Posterior vena cava (tissue), 2 donors: ENCODE data around the gene KCNC1. TPM values are rescaled to one million over a fixed set of nuclear protein-coding genes. Genes with fewer than 3 reads are reported as not detected.
A peak's percentile ranks its signal among the peaks of the same experiment; 100 is the strongest.

Source experiments
- DNase-seq: peaks from one replicate; pipeline ENCODE4 v3.0.0-alpha.2; 2020; ENCODE audit warnings: low spot score
- intact Hi-C, 2 donors: fragments of 100-400 bp; cut with DNase I; formaldehyde crosslinking; loops; one replicate each; pipeline versions ENCODE4 v1.14.1 to v1.14.2; 2022 to 2023
- total RNA-seq, 2 donors: library from RNA; stranded (reverse); fragmentation: NEBNext Ultra II Directional; extraction: Animal tissue kit (Norgen Biotek cat#: 25700); gene quantifications; one replicate each; pipeline ENCODE4 v1.2.1, GENCODE V29; 2021
- donor health status: DM: yes; HTN: yes; CAD: no.
- donor health status: DM: yes; HTN: yes; CAD: no.

Gene KCNC1
- total RNA-seq, 2 donors from 2014 or later, result not detected

DNA sequence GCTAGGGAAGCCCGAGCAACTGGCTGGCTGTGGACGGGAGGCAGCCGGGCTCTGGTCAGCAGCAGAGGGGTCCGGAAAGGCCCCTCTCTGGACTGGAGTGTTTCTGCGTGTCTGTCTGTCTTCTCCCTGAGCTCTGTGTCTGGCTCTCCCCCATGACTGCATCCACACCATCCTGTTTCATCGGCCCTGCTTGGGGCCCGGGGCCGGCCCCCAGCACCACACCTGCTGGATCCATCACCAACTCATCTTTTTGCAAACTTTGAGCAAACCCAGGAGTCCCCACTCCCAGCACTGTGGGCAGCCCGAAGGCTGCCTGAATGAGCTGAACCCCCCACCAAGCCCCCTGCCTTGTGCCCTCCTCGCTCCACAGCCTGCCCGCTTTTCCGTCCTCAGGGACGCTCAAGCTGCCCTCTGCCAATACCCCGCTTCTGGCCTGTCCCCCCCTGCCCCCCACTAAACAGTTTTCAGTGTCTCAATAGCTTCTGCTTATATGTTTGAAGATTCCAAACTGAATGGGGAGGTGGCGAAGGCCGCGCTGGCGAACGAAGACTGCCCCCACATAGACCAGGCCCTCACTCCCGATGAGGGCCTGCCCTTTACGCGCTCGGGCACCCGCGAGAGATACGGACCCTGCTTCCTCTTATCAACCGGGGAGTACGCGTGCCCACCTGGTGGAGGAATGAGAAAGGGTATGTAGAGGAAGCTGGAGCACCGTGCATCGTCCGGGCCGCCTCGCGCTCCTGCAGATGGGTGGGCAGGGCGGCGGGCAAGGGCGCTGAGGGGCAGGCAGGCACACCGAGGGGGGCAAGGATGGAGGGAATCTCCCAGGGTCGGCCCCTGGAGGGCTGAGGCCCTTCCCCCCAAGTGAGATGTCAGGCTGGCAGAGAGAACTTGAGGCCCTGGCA, 44.6 kb downstream of the KCNC1 start:
- intact Hi-C loops, result no loop called here
- peak; percentile 71 for DNase-seq

DNA sequence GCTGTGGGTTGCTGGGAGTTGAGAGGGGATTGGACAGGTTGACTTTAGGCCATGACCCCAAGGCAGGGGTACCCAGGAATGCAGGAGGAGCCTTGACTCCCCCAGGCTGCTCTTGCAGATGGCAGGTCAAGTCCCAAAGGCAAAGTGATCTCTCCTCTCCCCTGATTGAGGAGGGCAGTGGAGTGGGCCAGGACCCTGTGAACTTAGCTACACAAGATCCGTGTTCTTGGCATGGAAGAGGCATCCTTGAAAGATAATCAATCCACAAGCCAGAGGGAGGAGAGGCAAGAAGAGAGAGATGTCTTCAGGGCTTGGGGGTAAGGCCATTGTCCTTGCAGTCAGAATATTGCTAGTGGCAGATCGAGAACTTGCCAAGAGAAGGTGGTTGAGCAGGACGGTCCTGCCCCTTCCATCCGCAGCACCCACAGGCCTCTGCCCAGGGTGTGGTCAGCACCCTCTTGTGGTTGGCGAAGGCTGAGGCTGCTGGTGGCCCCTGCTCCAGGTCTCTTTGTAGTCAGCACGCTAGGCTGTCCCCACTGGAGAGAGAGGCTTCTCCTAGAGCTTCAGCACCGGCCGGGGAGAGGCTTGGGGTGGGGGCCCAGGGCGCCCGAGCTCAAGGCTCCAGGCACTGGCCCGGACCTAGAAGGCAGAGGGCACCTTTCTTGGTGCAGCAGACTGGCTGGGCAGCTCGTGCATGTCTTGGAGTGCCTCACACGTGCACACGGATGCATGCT, 45.4 kb downstream of the KCNC1 start:
- intact Hi-C loops, result no loop called here
- DNase-seq, result peak; percentile 77

DNA sequence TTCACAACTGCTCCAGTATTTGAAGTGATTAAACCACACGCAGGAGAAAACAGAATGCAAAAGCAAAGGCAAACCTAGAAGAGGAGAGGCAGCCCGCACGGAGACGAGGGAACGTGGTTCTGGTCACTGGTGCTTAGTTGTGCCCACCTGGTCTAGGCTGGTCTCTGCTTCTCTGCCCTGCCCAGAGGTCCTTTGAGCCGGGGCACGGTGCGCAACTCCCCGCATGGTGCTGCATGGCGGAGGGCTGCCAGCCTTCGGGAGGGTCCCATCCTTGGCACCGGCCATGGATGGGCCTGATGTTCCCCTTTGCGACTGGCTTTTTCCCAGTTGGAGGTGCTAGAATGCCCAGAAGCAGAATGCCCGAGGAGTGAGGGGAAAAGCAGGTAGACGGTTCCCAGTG, 46.1 kb downstream of the KCNC1 start:
- intact Hi-C loops, result no loop called here
- peak; percentile 58 for DNase-seq

DNA sequence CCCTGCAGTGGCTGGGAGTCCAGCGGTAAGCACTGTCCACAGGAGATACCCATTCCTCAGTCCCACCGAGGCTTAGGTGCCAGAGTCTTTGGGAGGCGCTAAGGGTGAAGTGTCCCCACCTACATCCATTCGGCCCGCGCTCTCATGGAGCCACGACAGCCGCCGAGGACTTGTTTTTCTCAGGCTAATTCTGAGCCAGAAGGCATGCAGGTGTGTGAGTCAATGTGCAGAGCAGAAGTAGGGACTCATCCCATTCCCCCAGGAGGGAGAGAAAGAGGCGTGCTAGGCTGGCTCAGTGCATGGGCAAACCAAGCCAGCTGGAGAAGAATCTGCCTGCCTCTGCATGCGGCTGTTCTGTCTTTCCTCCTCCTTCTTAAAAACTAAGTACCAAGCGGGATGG, 46.6 kb downstream of the KCNC1 start:
- DNase-seq, result peak; percentile 46

DNA sequence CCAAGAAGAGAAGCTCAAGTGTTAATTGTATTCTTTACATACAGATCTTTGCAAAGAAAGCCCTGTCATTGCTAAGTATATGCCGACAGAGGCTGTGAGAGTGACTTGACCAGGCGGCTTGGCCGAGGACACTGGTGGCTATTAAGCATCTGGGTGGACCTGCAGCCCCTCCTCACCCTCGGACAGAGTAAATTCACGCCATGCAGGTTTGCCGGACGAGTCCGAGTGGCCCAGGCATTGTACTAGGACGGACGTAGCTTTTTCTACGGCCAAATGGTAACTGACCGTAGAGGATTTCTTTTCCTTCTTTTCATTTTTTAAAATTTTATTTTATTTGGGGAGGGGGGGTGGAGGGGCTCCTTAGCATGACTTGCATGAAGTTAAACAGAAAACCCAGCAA, 47.0 kb downstream of the KCNC1 start:
- intact Hi-C loops, result no loop called here

More for the DNA sequence above, 46.6 kb downstream of the KCNC1 start:
- intact Hi-C loops, result no loop called here

DNA sequence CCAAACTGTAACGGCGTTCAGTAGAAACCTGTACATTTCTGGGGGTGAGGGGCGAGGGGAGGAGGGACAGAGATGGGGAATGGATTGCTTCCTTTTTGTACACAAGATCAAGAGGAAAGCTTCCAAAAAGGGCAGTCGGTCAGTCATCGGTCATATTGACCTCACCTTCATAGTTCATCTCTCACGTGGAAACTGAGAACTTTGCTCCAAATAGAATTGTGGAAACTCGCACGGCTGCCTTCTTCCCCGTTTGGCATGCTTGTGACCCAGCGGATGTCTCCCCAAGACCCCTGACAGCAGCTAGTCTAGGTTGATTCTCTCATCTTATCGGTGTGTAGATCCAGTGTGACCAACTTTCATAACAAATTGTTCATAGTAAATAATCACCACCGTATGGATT, 47.6 kb downstream of the KCNC1 start:
- intact Hi-C loops, result no loop called here
- DNase-seq, result no peak

More for the DNA sequence above, 47.0 kb downstream of the KCNC1 start:
- no peak for DNase-seq

DNA sequence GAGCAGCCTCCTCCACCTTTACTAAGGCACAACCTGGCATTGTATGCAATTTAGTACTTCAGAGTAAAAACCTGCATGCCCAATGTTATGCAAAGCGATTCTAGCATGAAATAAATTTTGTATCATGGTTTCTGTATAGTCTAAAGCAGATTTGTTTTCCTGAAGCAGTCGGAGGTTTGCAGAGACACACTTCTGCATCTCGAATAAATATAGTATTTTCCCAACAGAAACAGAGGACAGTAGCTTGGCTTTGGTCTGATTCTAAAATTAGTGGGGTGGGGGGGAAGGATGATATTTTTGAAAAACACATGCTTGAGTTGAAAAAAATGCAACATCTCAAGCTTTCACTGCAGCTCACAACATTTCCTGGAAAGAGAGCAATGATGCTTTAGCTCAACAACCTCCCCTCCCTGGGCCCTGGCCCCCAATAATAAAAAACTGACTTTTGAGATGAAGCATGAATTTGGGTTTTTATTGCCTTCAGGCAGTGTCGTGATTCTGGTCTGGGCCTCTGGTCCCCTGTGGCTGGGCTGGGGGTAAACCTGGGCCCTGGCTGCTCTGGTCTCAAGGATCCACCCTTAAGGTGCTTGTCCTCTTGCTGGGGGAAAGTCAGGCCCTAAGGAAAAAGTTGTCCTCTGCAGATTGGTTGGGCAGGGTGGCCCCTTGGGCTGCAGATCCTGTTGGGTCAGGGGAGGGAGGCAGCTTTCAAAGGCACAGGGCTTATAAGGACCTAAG, 48.2 kb downstream of the KCNC1 start:
- DNase-seq, result peak; percentile 66
- intact Hi-C loops, result no loop called here

DNA sequence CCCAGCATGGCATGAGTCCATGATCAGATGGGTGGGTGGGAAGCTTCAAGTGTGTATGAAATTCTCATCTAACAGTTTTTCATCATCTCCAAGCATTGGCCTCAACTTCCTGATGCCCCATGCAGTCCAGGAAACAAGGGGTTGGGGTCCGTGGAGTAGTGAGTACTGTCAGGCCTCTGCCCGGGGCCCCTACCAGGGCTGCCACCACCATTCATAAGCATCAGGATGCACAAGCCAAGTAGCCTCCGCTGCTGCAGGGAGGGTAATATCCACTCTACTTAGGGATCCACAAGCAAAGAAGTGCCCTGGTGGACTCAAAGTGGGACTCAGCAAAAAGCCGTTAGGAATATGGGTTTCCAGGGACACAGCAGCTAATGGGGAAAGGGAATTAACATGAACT, 49.3 kb downstream of the KCNC1 start:
- intact Hi-C loops, result no loop called here
- DNase-seq, result no peak

DNA sequence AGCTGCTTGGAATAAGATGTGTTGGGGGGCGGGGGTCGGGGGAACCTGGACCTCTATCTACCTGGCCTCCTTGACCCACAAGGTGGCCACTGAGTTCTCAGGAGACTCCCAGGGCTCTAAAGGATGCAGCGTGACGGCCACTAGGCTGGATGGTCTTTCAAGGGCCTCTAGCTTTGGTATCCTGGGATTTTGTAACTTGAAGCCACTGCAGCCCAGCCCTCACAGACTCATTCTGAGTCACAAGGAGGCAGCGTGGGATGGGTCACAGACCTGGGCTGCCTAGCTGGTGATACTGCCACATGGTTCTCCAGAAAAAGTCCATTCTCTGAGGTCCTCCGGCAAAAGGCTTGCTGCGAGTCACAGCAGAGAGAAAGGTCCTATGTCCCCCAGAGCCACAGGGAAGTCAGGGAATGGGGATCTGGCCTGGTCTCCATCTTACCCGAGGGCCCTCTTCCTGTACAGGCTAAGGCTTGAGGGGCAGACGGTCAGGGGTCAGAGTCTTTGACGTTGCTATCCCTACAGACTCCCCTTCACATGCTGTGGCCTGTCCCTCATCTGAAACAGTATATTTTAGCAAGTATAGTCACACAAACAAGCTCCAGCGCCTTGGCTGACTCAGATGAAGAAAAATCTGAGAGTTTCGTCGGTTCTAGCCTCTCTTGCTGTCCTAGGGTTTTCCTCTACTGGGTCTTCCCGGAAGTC, 52.4 kb downstream of the KCNC1 start:
- intact Hi-C loops, result no loop called here
- peak; percentile 41 for DNase-seq

DNA sequence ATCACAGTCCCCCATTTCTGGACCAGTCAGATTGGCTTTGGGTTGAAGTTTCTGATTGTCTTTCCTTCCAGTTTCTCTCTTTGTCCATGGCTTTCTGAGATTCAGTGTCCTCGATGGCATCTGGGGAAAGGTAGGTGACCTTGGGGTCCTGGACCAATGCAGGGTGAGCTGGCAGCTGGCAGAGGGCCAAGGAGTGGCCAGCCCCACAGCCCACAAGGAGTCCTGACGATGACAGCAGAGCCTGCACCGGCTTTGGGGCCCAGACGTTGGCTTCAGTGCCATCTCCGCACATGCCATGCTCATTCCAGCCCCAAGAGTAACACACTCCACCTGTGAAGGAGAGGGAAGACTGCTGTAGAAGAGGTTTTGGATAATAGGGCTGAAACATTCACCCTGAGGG, 53.5 kb downstream of the KCNC1 start:
- intact Hi-C loops, result no loop called here
- DNase-seq, result peak; percentile 69

DNA sequence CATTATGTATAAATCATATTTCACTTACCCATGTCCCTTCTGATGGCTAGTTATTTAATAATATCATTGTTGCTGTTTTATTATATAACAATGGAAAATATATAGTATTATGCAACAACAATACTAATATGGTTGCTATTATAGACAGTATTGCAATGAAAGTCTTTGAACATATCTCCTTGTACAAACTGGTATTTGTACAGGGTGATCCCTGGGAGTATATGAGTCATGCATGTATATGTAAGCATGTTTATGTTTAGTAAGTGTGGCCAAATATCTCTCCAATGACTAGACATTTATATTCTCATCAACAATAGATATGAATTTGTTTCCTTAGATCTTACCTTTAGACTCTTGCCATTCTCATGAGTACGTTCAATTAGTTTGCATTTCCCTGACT, 55.9 kb downstream of the KCNC1 start:
- DNase-seq, result no peak

DNA sequence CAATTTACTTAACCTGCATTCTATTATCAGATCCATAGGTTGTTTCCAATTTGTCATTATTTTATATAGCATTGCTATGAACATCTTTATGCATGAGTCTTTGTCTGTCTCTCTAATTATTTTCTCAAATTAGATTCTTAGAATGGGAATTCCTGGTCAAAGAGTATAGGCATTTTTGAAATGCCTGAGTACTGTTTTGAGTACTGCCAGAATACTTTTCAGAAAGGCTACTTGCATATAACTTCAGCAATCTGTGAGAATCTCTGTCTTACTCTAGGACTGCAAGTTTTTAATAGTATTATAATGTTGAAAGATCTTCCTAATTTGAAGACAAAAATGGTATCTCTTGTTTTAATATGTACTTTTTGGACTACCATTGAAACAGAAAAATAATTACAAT, 56.6 kb downstream of the KCNC1 start:
- no peak for DNase-seq
- intact Hi-C loops, result no loop called here

More for the DNA sequence above, 55.9 kb downstream of the KCNC1 start:
- intact Hi-C loops, result no loop called here

DNA sequence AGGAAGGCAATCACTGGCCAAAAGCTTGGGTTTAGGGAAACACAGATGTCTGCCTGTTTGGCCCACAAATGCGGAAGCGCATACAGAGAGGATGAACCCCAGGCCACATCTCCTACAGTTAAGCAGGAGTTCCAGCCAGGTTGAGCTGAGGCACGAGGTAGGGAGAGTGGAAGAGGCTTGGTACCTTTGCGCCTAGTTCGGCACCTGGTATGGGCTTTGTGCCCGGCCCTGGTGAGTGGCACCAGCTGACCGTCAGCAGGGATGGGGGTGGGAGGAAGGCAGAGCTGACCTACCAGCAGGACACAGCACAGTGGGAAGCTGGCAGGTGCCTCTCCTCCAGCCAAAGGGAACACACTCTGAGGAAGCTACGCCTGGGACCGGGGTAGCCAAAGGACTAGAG, 57.6 kb downstream of the KCNC1 start:
- DNase-seq, result peak; percentile 51
- intact Hi-C loops, result no loop called here

DNA sequence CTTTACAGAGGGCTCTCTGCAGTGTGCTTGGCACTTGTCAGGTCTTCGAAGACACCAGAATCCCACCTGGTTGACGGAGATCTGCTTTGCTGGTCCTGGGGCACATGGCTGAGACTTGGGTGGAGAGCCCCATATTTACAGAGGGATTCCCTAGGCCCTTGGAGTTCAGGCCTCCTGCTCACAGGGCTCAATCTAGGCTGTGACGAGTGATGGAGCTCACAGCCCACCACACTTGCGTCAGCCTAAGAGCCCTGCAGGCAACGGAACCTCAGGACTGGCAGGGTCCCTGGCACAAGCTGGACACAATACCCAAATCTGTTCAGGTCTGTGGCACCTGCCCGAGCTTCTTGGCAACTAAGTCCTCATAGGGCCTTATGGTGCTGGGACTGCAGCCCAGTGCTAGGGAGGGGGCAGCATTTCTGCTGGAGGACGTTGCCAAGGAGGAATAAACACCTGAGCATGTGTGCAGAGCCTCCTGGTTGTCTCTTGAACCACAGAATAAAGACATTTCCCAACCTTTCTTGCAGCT, 59.1 kb downstream of the KCNC1 start:
- intact Hi-C loops, result loop anchor here in 1 of 2 donors (1.0 kb wide), 1 partner anchor 41 kb away; no protein-coding TSS in a partner anchor
- DNase-seq, result peak; percentile 58

DNA sequence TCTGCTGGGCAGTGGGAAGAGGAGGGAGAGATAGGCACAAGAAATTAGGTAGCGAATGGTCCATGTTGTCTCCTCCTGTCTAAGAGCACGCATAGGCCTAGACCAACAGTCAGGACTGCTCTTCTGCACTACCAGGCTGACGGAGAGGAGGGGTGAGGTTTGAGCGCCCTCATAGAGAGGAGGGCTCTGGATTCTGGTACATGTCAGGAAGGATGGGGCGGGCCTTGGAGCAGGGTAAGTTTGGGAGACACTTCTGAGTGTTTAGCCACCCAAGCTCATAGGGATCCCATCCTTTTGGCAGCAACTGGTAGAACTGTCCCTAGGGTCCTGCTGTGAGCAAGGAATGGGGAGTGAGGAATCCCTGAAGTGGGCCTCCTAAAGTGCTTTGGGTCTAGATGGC, 60.4 kb downstream of the KCNC1 start:
- no peak for DNase-seq
- intact Hi-C loops, result loop anchor here in 1 of 2 donors (1.0 kb wide), 1 partner anchor 43 kb away; no protein-coding TSS in a partner anchor

DNA sequence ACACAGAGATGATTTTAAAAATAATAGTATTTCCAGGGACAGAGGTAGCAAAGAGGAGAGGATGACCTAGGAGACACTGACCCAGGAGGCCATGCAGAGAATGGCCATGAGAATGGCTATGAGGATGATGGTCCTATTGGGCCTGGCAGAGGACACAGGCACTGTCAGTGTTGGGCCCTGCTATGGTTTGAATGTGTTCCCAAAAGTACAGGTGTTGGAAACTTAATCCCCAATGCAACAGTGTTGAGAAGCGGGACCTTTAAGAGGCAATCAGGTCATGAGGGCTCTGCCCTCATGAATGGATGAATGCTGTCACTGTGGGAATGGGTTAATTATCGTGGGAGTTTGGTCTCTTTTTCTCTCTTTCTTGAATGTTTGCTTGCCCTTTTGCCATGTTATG, 61.6 kb downstream of the KCNC1 start:
- intact Hi-C loops, result no loop called here
- DNase-seq, result no peak

DNA sequence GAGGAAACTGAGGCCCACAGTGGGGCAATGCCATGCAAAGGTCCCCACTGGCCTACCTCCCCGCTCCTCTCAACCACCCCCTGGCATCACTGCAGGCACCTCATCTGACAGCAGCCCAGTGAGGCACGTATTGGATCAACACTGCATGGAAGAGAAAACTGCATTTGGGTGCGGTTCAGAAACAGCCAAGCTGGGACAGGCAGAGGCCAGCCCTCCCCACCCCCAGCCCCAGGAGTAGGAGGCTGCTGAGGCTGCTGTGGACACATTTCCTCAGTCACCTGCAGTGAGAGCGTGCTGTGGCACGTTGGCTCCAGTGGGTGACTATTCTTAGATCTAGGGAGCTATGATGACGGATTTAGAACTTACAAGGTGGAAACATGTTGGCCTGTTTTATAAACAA, 63.7 kb downstream of the KCNC1 start:
- intact Hi-C loops, result no loop called here
- no peak for DNase-seq

DNA sequence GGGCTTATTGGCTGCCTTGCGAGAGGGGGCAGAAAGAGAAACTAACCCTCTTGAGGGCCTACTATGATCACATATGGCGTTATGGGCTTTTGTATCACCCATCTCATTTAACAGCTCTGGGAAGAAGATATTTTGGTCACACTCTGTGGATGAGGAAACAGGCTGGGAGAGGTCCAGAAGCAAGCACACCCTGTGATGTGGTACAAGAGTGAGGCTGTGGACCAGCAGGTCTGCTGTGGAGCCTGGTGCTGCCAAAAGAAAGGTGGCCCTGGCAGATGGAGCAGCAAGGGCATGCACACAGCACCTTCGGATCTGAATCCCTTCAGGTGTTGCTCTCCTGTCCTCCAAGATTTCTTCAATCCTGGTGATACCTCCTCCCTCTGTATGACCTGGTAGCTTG, 64.1 kb downstream of the KCNC1 start:
- no peak for DNase-seq
- intact Hi-C loops, result no loop called here

DNA sequence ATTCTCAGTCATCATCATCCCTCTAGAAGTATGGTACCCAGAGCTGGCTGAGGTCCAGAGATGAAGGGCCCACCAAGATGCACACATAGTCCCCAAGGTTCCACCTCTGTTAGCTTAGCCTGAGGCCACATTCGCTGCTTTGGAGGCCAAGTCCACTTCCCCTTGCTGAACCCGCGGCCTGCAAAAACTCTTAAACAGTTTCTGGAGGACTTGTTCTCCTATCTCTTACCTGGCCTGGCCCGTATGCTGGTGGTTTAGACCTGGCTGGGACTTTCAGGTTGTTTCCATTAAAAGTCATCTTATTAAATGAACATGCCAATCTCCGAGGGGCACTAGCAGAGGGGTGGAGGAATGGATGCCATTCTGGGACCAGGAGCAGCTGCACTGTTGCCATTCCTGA, 64.6 kb downstream of the KCNC1 start:
- intact Hi-C loops, result no loop called here
- DNase-seq, result peak; percentile 56
